T-helper 2 cell (primary cell): Measurements from ENCODE around the gene DPYD.
"Not testable (repeated sequence)": the region's sequence is repeated elsewhere in the genome, so short reads cannot be mapped to it uniquely, and the experiment has no call there.

ENCODE experiments used
- DNase-seq, 5 experiments: peaks; one replicate each; pipeline versions ENCODE4 v3.0.0 to v3.0.0-alpha.2; 2012 to 2022

The DPYD gene

DNA sequence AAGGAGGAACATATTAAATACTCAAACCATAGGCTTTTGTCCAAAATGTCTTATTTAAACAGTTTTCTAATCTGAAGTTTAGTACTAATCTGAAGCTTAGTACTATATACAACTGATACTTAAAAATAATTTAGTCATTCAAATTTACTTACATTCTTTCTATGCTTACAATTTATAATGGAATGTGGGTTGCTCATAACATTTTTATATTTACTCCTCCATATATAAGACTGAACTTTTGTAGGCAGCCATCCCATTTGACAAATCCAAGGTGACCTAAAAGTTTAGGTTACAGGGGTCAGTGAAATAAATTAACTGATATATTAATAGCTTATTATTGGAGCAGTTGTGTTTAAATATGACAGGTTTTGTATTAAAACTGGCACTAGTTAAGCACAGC, 570.6 kb downstream of the DPYD start:
- no peak for DNase-seq

- not testable (repeated sequence) for DNase-seq
These were observed 571.0 kb downstream of the DPYD start for GRCh38 chr1:97349794-97350193.

DNA sequence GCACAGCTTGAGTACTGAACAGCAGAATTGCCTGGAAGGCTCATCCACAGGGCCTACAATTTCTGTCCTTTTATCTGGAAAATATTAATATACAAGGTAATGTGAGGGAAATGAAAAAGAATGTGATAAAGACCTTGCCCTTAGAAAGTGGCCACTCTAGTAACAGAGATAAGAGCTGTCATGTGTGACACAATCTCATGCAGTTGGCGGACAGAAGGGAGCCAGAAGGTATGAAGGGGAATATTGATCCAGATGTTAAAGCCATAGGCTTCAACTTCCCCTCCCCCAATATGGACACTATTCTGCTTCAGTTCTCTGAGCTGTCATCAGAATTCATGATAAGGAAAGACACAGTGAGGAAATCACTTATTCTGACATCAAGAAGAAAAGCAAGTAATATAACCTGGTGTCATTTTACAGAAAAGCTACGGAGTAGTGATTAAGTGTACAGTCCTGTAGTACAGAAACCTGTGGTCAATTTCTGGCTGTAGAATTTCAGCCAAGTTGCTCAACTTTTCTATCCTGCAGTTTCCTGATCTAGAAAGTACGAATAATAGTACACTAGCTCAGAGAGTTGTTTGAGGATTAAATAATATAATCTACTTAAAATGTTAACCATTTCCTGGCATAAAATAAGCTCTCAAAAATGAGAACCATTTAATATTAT, 572.1 kb downstream of the DPYD start:
- DNase-seq: no peak

DNA sequence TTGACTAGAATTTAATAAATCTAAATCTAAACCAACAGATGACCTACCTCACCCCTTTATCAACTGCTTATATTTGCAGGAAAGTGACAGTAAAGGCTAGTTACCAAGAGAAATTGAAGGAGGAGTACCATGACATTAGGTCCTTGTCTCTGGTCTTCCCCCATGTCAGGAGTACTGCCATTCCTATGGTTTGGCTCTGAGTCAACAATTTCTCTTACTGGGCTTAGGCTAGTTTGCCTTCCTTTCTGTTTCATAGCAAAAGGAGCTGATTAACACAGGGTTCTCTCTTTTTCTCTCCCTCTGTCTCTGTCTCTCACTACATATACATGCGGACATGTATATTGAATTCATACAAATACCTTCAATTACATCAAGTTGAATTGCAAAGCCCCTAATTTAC, 579.9 kb downstream of the DPYD start:
- DNase-seq: no peak

- DNase-seq: no peak
These were observed 582.5 kb downstream of the DPYD start for GRCh38 chr1:97338347-97338746.

DNA sequence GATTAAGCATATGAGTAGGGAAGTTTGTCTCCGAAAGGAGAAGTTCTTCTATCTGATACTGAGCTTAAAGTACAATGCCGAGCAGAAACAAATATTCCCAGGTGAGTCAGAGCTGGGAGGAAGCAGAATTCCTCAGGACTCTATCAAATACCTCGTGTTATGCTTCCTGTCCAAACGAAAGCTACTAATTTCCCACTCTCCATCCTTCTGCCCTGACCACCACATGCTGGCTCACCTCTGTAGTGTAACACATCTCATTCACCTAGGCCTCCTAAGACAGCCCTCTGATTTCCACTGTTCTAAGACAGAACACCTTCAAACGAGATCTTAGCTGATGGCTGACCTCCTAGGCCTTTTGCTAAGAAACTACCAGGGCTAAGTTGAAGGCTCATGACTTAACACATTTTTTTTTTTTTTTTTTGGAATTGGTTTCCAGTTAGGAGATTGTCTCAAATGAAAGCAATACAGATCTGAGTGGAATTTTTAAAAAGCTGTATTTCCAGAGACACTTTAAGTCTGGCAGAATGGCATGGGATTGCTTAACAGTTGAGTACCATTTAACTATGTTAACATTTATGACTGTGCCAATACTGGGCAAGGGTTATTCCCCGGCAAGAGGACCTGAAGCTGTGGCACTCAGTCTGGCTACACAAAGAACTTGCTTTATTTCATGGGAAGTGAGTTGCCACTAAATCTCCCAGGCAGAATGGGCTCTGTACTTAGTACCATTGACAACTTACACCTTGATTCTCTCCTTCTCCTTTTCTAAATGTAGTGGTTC, 583.4 kb downstream of the DPYD start:
- no peak for DNase-seq

DNA sequence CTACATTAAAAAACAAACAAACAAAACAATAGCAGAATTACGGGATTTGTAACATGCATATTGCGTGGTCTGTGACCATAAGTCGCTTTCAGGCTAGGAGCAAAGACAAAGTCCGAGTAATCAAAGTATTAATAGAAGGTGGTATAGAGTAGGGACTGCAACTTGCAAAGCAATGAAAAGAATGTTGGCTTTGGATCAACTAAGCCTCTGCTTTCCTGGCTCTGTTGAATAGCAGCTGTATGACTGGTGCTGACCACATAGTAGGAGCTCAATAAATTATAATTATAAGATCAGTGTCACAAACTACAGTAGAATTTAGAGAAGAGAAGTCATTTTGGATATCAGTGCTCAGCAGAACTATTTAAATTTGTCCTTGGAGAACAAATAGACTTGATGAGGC, 586.4 kb downstream of the DPYD start:
- DNase-seq: no peak

GRCh38 chr1:97332716-97333115, 588.1 kb downstream of the DPYD start:
- no peak for DNase-seq

DNA sequence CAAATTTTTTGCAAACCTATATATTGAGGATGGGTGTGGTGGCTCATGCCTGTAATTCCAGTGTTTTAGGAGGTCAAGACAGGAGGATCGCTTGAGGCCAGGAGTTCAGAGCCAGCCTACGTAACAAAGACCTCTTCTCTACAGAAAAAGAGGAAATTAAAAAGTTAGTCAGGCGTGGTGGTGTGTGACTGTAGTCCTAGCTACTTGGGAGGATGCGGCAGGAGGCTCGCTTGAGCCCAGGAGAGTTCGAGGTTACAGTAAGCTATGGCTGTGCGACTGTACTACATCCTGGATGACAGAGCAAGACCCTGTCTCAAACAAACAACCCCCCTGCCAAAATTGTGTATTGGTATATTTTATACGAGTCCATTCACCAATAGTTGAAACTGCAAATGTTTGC, 589.7 kb downstream of the DPYD start:
- no peak for DNase-seq

- DNase-seq: no peak
These were observed 606.1 kb downstream of the DPYD start for GRCh38 chr1:97314685-97315084.

DNA sequence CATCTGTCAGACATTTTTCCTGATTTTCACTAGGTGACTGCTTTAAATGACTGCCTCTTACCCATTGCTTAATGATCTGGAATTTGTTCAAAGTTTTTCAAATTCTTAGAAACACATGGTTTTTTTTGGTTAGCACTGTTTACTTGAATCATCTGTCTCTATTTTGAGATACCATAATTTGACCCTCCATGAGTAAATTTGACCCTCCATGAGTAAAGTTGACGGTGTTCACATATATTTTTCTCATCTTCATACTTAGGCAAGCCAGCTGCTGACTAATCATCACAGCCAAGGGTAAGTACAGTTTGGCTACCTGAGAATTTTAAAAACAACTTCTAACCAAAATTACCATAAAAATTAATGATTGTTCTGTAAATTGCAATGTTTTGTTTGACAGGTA, 612.7 kb downstream of the DPYD start:
- no peak for DNase-seq

DNA sequence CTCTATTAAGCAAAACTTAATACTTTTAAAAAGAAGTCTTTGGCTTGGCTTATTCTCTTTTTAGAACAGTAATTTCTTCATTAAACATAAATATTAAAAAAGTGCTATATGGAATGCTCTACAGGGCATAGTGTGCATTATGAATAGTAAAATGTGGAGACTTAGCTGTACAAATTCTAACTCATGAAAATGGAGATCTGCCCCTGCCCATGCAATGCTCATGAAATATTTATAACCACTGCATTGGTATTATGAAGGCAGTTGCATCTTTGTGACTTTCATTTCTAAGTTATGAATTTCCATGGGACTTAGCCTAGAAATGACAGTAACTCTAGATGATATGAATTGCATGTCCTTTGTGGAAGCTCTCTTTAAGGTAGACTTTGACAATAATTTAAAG, 613.3 kb downstream of the DPYD start:
- no peak for DNase-seq

DNA sequence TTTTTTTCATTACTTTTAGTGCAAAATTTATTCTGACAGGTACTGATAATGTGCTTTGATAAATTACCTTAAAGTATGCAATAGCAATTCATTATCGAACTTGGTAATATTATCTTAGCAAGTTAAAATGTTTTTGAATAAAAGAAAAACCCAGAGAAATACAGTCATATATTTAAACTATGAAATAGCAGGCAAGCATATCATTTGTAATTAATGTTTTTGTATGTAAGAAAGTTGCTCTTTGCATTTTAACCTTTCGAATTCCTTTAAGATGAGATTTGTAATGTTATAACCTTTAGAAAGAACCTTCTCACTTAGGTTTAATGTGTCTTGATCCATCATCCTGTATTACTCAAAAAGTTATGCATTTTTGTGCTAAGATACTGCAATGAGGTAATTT, 613.7 kb downstream of the DPYD start:
- no peak for DNase-seq

DNA sequence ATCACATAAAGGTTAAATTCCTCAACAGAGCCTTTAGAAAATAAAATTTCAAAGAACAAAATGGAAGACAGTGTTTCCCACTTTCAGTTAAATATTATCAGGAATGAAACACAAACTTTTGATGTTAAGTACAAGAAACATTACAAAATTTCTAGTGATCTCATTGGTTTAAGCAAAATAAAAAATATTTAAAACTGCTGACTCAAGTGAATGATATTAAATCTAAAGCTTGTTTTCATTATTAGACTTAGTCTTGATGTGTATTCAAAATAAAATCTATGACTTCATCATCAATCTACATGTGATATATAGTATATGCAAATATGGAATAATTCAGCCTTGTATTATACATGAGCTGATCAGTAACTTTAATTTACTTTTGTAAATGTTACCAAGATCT, 614.3 kb downstream of the DPYD start:
- no peak for DNase-seq

DNA sequence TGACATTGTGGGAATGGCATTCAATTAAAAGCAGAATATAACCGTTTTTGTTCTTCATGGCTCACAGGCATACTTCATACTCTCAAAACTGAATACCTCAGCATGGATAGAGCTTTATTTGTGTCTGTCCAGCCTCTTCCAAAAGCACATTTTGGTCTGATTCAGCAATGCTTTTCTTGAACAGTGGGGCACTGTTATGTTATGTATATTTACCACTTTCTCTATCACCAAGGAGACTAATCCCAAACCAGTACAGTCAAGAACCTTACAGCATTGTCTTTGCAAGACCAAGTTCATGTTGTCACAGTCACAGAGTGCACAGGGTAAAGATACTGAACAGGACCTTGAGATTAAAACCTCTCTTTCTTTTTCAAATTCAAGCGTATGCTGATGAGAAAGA, 616.5 kb downstream of the DPYD start:
- no peak for DNase-seq

- no peak for DNase-seq
These were observed 621.9 kb downstream of the DPYD start for GRCh38 chr1:97298966-97299365.

DNA sequence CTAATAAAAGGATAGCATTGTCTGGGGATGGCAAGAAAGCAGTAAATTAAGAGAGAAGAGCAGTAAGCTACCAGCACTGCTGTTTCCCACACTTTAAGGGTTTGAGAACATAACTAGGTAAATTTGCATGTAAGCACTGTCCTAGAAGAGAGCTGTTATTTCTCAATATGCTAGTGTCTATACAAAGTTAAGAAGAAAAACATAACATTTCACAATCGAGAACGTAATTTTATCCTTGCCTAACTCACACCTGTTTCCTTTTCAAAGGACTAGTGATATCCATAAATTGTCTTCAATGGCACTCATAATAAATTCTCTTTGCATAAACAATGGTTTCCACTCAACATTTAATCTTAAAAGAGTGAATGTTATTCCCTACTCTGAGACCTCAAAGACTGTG, 623.2 kb downstream of the DPYD start:
- DNase-seq: no peak

GRCh38 chr1:97281962-97282361, 638.9 kb downstream of the DPYD start:
- DNase-seq: no peak

DNA sequence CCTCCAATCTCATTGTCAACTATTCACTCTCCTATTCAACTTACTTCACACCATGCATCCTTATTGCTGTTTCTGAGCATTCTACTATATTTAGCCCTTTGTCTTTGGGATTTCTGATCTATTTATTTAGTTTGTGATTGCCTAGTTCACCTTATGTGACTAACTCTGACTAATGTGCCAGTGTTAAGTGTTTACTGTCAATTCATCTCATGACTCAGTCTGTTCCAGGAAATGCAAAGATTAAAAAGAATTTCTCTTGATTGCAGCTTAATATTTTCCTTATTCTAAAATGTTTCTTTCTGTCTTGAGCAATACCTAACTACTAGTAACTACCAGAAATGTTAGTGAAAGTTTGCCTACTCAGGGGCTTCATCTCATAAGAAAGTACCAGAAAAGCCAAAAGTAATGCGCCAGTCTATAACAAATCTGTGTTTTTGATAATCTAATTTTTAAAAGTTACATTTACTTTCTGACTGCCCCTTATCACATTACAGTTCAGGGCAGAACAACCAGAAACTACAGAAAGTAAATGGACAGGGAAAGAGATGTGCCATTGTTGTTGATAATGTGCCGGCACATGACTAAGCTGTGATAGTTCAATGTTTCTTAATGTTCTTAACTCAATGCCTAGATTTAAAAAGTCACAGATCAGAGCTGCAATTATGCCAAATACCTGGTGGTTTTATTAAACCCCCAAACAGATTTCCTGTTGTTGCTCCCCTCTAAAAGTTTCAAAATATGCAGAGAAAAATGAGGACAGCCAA, 642.8 kb downstream of the DPYD start:
- no peak for DNase-seq

GRCh38 chr1:97271916-97272788, 648.7 kb downstream of the DPYD start:
- DNase-seq: no peak

- no peak for DNase-seq
These were observed 650.1 kb downstream of the DPYD start for GRCh38 chr1:97270508-97271307.

- no peak for DNase-seq
These were observed 655.2 kb downstream of the DPYD start for GRCh38 chr1:97265630-97266029.
